Prostate gland (tissue), 2 donors: ENCODE measurements around the gene FOXR1. TPM values are rescaled to one million over a fixed set of nuclear protein-coding genes. Genes with fewer than 3 reads are reported as not detected.

ENCODE experiments used
- DNase-seq: peaks from one replicate; pipeline ENCODE4 v3.0.0-alpha.2; 2019; ENCODE audit warnings: low spot score
- H3K27ac ChIP-seq, 2 donors: fragments of 200-600 bp; sonication (generic); 2 replicates each; pipeline ENCODE4 v1.5.1; 2017 to 2019
- H3K27me3 ChIP-seq: fragments of 200-600 bp; sonication (generic); replicated peaks from 2 replicates; pipeline ENCODE4 v1.5.1; 2019; ENCODE audit not compliant: insufficient read depth
- H3K36me3 ChIP-seq, 2 donors: fragments of 200-600 bp; sonication (generic); 1 replicate in 1 of 2; 2 replicates in 1 of 2; pipeline versions ENCODE4 v1.5.1 to v1.8.1; 2017 to 2019
- H3K4me1 ChIP-seq: fragments of 200-600 bp; sonication (generic); replicated peaks from 2 replicates; pipeline ENCODE4 v1.5.1; 2019
- H3K4me3 ChIP-seq, 2 donors: fragments of 200-600 bp; sonication (generic); 2 replicates each; pipeline ENCODE4 v1.5.1; 2017 to 2019
- H3K9me3 ChIP-seq: fragments of 200-600 bp; sonication (generic); 2 replicates; pipeline ENCODE4 v1.5.1; 2017
- POLR2A ChIP-seq: fragments of 450-650 bp; IDR thresholded peaks from one replicate; pipeline ENCODE4 v1.6.1; 2016; ENCODE audit warnings: antibody characterized with exemption, mild to moderate bottlenecking
- POLR2AphosphoS5 ChIP-seq: sonication (generic); formaldehyde crosslinking; IDR thresholded peaks from one replicate; pipeline ENCODE4 v1.6.1; 2017; ENCODE audit warnings: antibody characterized with exemption
- WGBS: methylation state at CpG from one replicate; pipeline ENCODE4 v1.1.5; 2018; 5-methylcytosine and 5-hydroxymethylcytosine counted together
- intact Hi-C: fragments of 100-400 bp; cut with DNase I; formaldehyde crosslinking; loops from one replicate; pipeline ENCODE4 v1.14.2; 2022
- total RNA-seq, 2 donors: library from RNA; depleted of rRNA; stranded (reverse); fragments of >200 nt; gene quantifications; one replicate each; pipeline ENCODE4 v1.1.0, GENCODE V29; 2016
- TF ChIP-seq, protein P1 (sequence below), 4 experiments: fragments of 200-600 bp in 2 of 4; fragments of 450-650 bp in 2 of 4; sonication (generic) in 2 of 4; IDR thresholded peaks; 1 replicate in 3 of 4; 2 replicates in 1 of 4; pipeline ENCODE4 v1.5.1; 2016 to 2019; ENCODE audit warnings: antibody characterized with exemption in 4 of 4, mild to moderate bottlenecking in 2 of 4, moderate library complexity in 2 of 4

Gene FOXR1
- total RNA-seq, 2 donors from 2014 or later: 1.8 TPM; not detected in 1

DNA sequence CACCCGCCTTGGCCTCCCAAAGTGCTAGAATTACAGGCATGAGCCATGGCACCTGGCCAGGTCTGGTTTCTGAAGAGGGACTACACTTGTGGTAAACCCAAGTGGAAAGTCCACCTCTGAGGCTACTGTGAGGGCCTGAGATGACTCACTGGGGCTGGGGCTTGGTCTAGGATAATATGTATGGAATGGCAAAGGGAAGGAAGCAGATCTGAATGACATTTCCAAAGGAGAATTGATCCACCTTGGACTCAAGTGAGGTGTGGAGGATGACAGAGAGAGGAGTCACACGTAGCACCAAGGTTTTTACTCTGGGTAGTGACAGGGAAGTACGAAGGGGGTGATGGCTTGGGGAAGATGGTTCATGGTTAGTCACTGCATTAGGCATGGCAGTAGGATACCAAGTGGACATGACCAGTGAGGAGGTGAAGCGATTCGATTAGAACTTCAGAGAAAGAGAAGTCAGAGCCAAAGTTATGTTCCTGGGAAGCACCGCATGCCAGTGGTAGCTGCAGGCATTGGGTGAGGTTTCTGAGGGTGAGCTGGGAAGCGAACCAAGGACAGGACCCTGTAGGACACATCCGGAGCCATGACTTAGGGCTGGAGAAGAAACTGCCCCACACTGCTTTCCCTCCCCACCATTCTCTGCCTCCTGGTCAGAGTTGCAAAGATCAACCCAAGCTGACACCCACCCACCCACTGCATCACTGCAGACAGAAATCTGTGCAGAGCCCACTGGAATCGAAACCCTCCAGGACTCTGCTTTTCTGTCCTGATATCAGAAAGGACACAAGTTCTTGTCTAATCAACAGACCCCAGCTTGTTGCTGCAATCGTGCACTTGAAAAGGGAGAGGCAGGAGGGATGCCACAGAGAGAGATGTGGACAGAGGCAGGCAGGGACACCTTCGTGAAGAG is 32.8 kb upstream of the FOXR1 start:
- intact Hi-C loops: no loop called here
- H3K9me3 ChIP-seq: no peaks in the 10 kb centered on the region
- H3K27me3 ChIP-seq: no peaks in the 10 kb centered on the region
- H3K4me3 ChIP-seq: no peak overlapping the region
- DNase-seq: no peak
- no peak for TF ChIP-seq POLR2A
- TF ChIP-seq POLR2AphosphoS5: no peak
- TF ChIP-seq, protein P1, sequence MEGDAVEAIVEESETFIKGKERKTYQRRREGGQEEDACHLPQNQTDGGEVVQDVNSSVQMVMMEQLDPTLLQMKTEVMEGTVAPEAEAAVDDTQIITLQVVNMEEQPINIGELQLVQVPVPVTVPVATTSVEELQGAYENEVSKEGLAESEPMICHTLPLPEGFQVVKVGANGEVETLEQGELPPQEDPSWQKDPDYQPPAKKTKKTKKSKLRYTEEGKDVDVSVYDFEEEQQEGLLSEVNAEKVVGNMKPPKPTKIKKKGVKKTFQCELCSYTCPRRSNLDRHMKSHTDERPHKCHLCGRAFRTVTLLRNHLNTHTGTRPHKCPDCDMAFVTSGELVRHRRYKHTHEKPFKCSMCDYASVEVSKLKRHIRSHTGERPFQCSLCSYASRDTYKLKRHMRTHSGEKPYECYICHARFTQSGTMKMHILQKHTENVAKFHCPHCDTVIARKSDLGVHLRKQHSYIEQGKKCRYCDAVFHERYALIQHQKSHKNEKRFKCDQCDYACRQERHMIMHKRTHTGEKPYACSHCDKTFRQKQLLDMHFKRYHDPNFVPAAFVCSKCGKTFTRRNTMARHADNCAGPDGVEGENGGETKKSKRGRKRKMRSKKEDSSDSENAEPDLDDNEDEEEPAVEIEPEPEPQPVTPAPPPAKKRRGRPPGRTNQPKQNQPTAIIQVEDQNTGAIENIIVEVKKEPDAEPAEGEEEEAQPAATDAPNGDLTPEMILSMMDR (IDR thresholded peaks at IDR 0.05): no peak
- no peak overlapping the region for H3K27ac ChIP-seq
- no peaks in the 10 kb centered on the region for H3K36me3 ChIP-seq
- no peaks in the 10 kb centered on the region for H3K4me1 ChIP-seq
- WGBS: 76% methylated on average over 11 of the region's 11 CpGs

GRCh38 chr11:118939404-118939915 is 32.1 kb upstream of the FOXR1 start:
- DNase-seq: no peak
- WGBS: 71% methylated on average over 8 of the region's 8 CpGs
- intact Hi-C loops: no loop called here
- TF ChIP-seq, protein P1 (IDR thresholded peaks at IDR 0.05): no peak
- no peak for TF ChIP-seq POLR2A
- TF ChIP-seq POLR2AphosphoS5: no peak
- Histone ChIP-seq H3K36me3 (no peaks in the 10 kb centered on the region), H3K9me3 (no peaks in the 10 kb centered on the region), H3K27me3 (no peaks in the 10 kb centered on the region), H3K4me1 (no peaks in the 10 kb centered on the region), H3K4me3 (no peak overlapping the region), H3K27ac (no peak overlapping the region)

DNA sequence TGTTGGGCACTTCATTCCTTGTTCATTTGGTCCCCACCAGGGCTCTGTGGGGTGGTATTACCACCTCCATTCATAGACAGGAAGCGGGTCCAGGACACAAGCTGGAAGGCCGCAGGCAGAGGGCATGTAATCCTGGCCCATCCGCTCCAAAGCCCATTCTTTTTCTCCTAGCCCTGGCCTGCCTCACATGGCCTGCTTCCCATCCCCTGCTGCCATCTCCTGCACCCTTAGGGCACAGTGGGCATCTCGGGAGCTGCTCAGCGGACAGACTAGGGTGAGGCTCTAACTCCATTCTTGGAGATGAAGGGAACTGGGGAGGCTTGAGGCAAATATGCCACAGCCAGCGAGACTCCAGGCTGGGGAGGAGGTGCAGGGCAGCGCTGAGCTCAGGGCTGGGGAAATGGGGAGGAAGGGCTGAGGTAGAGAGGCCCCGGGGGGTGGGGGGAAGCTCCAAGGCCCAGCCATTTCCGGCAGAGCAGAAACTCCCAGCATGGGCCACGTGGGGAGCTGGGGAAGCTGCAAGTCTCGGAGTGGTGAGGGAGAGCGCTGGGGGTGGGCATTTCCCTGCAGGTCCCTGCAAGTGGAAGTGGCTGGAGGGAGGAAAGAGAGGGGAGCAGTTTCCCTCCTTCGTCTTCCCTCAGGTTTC is 31.5 kb upstream of the FOXR1 start:
- no peak for DNase-seq
- no peak overlapping the region for H3K4me3 ChIP-seq
- 49% methylated on average over 13 of the region's 13 CpGs for WGBS
- no peaks in the 10 kb centered on the region for H3K4me1 ChIP-seq
- H3K27ac ChIP-seq: no peak overlapping the region
- no peaks in the 10 kb centered on the region for H3K9me3 ChIP-seq
- TF ChIP-seq POLR2AphosphoS5 (no peak), POLR2A (no peak)
- TF ChIP-seq, protein P1 (IDR thresholded peaks at IDR 0.05): no peak
- H3K27me3 ChIP-seq: no peaks in the 10 kb centered on the region
- no peaks in the 10 kb centered on the region for H3K36me3 ChIP-seq
- intact Hi-C loops: no loop called here

GRCh38 chr11:118947091-118947490 is 24.5 kb upstream of the FOXR1 start:
- H3K36me3 ChIP-seq: no peaks in the 10 kb centered on the region
- DNase-seq: no peak
- intact Hi-C loops: no loop called here

More at GRCh38 chr11:118947091-118947490, 24.5 kb upstream of the FOXR1 start:
- TF ChIP-seq, protein P1 (IDR thresholded peaks at IDR 0.05): no peak
- no peak for TF ChIP-seq POLR2AphosphoS5
- TF ChIP-seq POLR2A: no peak
- 29% methylated on average over 2 of the region's 2 CpGs for WGBS
- Histone ChIP-seq H3K9me3 (no peaks in the 10 kb centered on the region), H3K27me3 (no peaks in the 10 kb centered on the region), H3K4me1 (no peaks in the 10 kb centered on the region), H3K4me3 (no peak overlapping the region), H3K27ac (no peak overlapping the region)
